Tongue (tissue), 1 donor: ENCODE measurements around the gene RNASE11. TPM values are rescaled to one million over a fixed set of nuclear protein-coding genes. Genes with fewer than 3 reads are reported as not detected.

Experiments used
- total RNA-seq: library from RNA; depleted of rRNA; stranded (reverse); fragments of >200 nt; gene quantifications from one replicate; pipeline ENCODE4 v1.2.3, GENCODE V29; 2014

Gene RNASE11
- total RNA-seq, 1 donor from 2014 or later = not detected

Other genes starting within 250 kb of the RNASE11 start
- gene PARP2, start 244.4 kb downstream of the RNASE11 start, total RNA-seq = 14.2 TPM
- gene TEP1, start 174.5 kb downstream of the RNASE11 start, total RNA-seq = 13.3 TPM
- 1.9 TPM for gene KLHL33, start 151.8 kb downstream of the RNASE11 start, total RNA-seq
- gene OSGEP, start 133.2 kb downstream of the RNASE11 start, total RNA-seq = 32.6 TPM
- gene APEX1, start 132.8 kb downstream of the RNASE11 start, total RNA-seq = 49.1 TPM
- gene PIP4P1, start 126.6 kb downstream of the RNASE11 start, total RNA-seq = 19.5 TPM
- gene PNP, start 118.6 kb downstream of the RNASE11 start, total RNA-seq = 9.2 TPM
- gene RNASE10, start 82.5 kb downstream of the RNASE11 start, total RNA-seq = not detected
- not detected for gene RNASE9, start 27.0 kb downstream of the RNASE11 start, total RNA-seq
- not detected for gene RNASE12, start 3.4 kb upstream of the RNASE11 start, total RNA-seq
- gene OR6S1, start 53.7 kb upstream of the RNASE11 start, total RNA-seq = not detected
- 21.0 TPM for gene RNASE4, start 96.6 kb upstream of the RNASE11 start, total RNA-seq
- 4.3 TPM for gene ANG, start 100.8 kb upstream of the RNASE11 start, total RNA-seq
- not detected for gene EDDM3A, start 157.9 kb upstream of the RNASE11 start, total RNA-seq
- not detected for gene EDDM3B, start 180.4 kb upstream of the RNASE11 start, total RNA-seq
- 3.1 TPM for gene RNASE6, start 193.3 kb upstream of the RNASE11 start, total RNA-seq
- 38.5 TPM for gene RNASE1, start 214.8 kb upstream of the RNASE11 start, total RNA-seq